Measurements from ENCODE around the gene FOXJ2. TPM values are rescaled to one million over a fixed set of nuclear protein-coding genes. Genes with fewer than 3 reads are reported as not detected.

The FOXJ2 gene
- total RNA-seq, 1 experiment from 2014 or later, result 6.9 TPM

GRCh38 chr12:7984900-7985299, 47.6 kb upstream of the FOXJ2 start:
- no peaks in the 10 kb centered on the region for H3K9me3 ChIP-seq (ENCODE audit: low read length)
- H3K9ac ChIP-seq (ENCODE audit: low read length), result no peak overlapping the region
- H3K36me3 ChIP-seq (ENCODE audit: low read depth, low read length), result no peaks in the 10 kb centered on the region
- H3K4me1 ChIP-seq (ENCODE audit: insufficient read depth, low read length), result no peaks in the 10 kb centered on the region
- H4K20me1 ChIP-seq (ENCODE audit: low read length), result no peaks in the 10 kb centered on the region
- H3F3A ChIP-seq (ENCODE audit: low read length, unreplicated experiment), result no peaks in the 10 kb centered on the region
- CTCF ChIA-PET, result no interaction called here
- no peaks in the 10 kb centered on the region for H3K79me2 ChIP-seq (ENCODE audit: low read length)
- H3K4me2 ChIP-seq (ENCODE audit: low read length), result no peak overlapping the region
- H2AFZ ChIP-seq (ENCODE audit: low read length), result no peak overlapping the region
- intact Hi-C loops (cut with micrococcal nuclease), result no loop called here
- no peaks in the 10 kb centered on the region for H3K9me2 ChIP-seq (replicated peaks; ENCODE audit: low read length)
- no peak overlapping the region for H3K27ac ChIP-seq (ENCODE audit: low read length)
- H3K27me3 ChIP-seq (ENCODE audit: low read length), result no peaks in the 10 kb centered on the region
- TF ChIP-seq EZH2phosphoT487 (IDR thresholded peaks at IDR 0.05; ENCODE audit: borderline replicate concordance, low read length), result no peak
- TF ChIP-seq CTCF (conservative IDR thresholded peaks at IDR 0.05; ENCODE audit: low read depth, low read length), result no peak
- no peak for TF ChIP-seq EZH2 (IDR thresholded peaks at IDR 0.05; ENCODE audit: low read length, unreplicated experiment)
- no peak overlapping the region for H3K4me3 ChIP-seq (ENCODE audit: low read length)
- no peak for ATAC-seq
- POLR2A ChIA-PET (ENCODE audit: unreplicated experiment), result no interaction called here
- no TSS peak for BruUV-seq (replicated peaks)
- no peak for DNase-seq

GRCh38 chr12:7985802-7986418, 46.6 kb upstream of the FOXJ2 start:
- Histone ChIP-seq H4K20me1 (ENCODE audit: low read length) (no peaks in the 10 kb centered on the region), H3F3A (ENCODE audit: low read length, unreplicated experiment) (no peaks in the 10 kb centered on the region), H3K27ac (ENCODE audit: low read length) (no peak overlapping the region), H3K36me3 (ENCODE audit: low read depth, low read length) (no peaks in the 10 kb centered on the region), H2AFZ (ENCODE audit: low read length) (no peak overlapping the region), H3K9me2 (replicated peaks; ENCODE audit: low read length) (no peaks in the 10 kb centered on the region), H3K4me1 (ENCODE audit: insufficient read depth, low read length) (no peaks in the 10 kb centered on the region), H3K9ac (ENCODE audit: low read length) (no peak overlapping the region), H3K9me3 (ENCODE audit: low read length) (no peaks in the 10 kb centered on the region), H3K27me3 (ENCODE audit: low read length) (no peaks in the 10 kb centered on the region), H3K4me2 (ENCODE audit: low read length) (no peak overlapping the region), H3K4me3 (ENCODE audit: low read length) (no peak overlapping the region), H3K79me2 (ENCODE audit: low read length) (no peaks in the 10 kb centered on the region)
- TF ChIP-seq EZH2 (IDR thresholded peaks at IDR 0.05; ENCODE audit: low read length, unreplicated experiment), result no peak
- no peak for TF ChIP-seq EZH2phosphoT487 (IDR thresholded peaks at IDR 0.05; ENCODE audit: borderline replicate concordance, low read length)
- no peak for TF ChIP-seq CTCF (conservative IDR thresholded peaks at IDR 0.05; ENCODE audit: low read depth, low read length)
- ATAC-seq, result no peak
- BruUV-seq (replicated peaks), result no TSS peak
- POLR2A ChIA-PET (ENCODE audit: unreplicated experiment), result no interaction called here
- intact Hi-C loops (cut with micrococcal nuclease), result no loop called here
- CTCF ChIA-PET, result interaction anchor here (0.6 kb wide), 1 partner anchor 122 kb away, joined by 3 read pairs; no protein-coding TSS in a partner anchor
- DNase-seq, result no peak

- no peak overlapping the region for H2AFZ ChIP-seq (ENCODE audit: low read length)
- DNase-seq (no peak), ATAC-seq (no peak)
- TF ChIP-seq EZH2 (IDR thresholded peaks at IDR 0.05; ENCODE audit: low read length, unreplicated experiment) (no peak), CTCF (conservative IDR thresholded peaks at IDR 0.05; ENCODE audit: low read depth, low read length) (no peak), EZH2phosphoT487 (IDR thresholded peaks at IDR 0.05; ENCODE audit: borderline replicate concordance, low read length) (no peak)
- no peaks in the 10 kb centered on the region for H3F3A ChIP-seq (ENCODE audit: low read length, unreplicated experiment)
- H3K27me3 ChIP-seq (ENCODE audit: low read length), result no peaks in the 10 kb centered on the region
- H3K79me2 ChIP-seq (ENCODE audit: low read length), result no peaks in the 10 kb centered on the region
- H4K20me1 ChIP-seq (ENCODE audit: low read length), result no peaks in the 10 kb centered on the region
- ChIA-PET POLR2A (ENCODE audit: unreplicated experiment) (no interaction called here), CTCF (no interaction called here)
- no peak overlapping the region for H3K27ac ChIP-seq (ENCODE audit: low read length)
- intact Hi-C loops (cut with micrococcal nuclease), result no loop called here
- no TSS peak for BruUV-seq (replicated peaks)
- H3K4me3 ChIP-seq (ENCODE audit: low read length), result no peak overlapping the region
- H3K9ac ChIP-seq (ENCODE audit: low read length), result no peak overlapping the region
- peaks cover 2% of the 10 kb centered on the region for H3K4me1 ChIP-seq (ENCODE audit: insufficient read depth, low read length)
- H3K9me2 ChIP-seq (replicated peaks; ENCODE audit: low read length), result no peaks in the 10 kb centered on the region
- H3K4me2 ChIP-seq (ENCODE audit: low read length), result no peak overlapping the region
- H3K36me3 ChIP-seq (ENCODE audit: low read depth, low read length), result no peaks in the 10 kb centered on the region
- no peaks in the 10 kb centered on the region for H3K9me3 ChIP-seq (ENCODE audit: low read length)
Measured at GRCh38 chr12:7989827-7990491, 42.6 kb upstream of the FOXJ2 start.
